Neural cell (in vitro differentiated cells): ENCODE results near the gene GNAT3.

ENCODE experiments used
- CTCF ChIP-seq: fragments of 450-650 bp; IDR thresholded peaks from 2 replicates; pipeline ENCODE4 v1.5.1; 2014; ENCODE audit warnings: antibody characterized with exemption, mild to moderate bottlenecking, moderate library complexity; ENCODE audit not compliant: poor library complexity, severe bottlenecking
- EP300 ChIP-seq: fragments of 450-650 bp; conservative IDR thresholded peaks from 2 replicates; pipeline ENCODE4 v1.6.1; 2014; ENCODE audit warnings: antibody characterized with exemption, mild to moderate bottlenecking, moderate library complexity; ENCODE audit not compliant: poor library complexity, severe bottlenecking
- MXI1 ChIP-seq: fragments of 450-650 bp; conservative IDR thresholded peaks from 2 replicates; pipeline ENCODE4 v1.6.1; 2014; ENCODE audit warnings: antibody characterized with exemption, mild to moderate bottlenecking; ENCODE audit not compliant: poor library complexity, severe bottlenecking
- REST ChIP-seq: IDR thresholded peaks from 2 replicates; pipeline ENCODE4 v1.6.1; 2012; ENCODE audit warnings: borderline replicate concordance

GRCh38 chr7:80460857-80461256, 51.0 kb downstream of the GNAT3 start:
- TF ChIP-seq EP300 (no peak), CTCF (no peak), MXI1 (no peak), REST (no peak)
